Islet of Langerhans (tissue), 1 donor: Measurements from ENCODE around the gene DACT1.

Experiments used
- FAIRE-seq: peaks from one replicate; lab custom pipeline; 2011; peaks lifted over from hg19 to GRCh38; lab: Jason Lieb, UNC

DACT1 gene

GRCh38 chr14:58637040-58637390 is 747 bp upstream of the DACT1 start:
- FAIRE-seq: no peak

GRCh38 chr14:58638231-58639197 is 752 bp downstream of the DACT1 start:
- FAIRE-seq: no peak

GRCh38 chr14:58639198-58639565 is 1.4 kb downstream of the DACT1 start:
- FAIRE-seq: no peak

GRCh38 chr14:58639842-58640484 is 2.2 kb downstream of the DACT1 start:
- FAIRE-seq: peak; percentile 92

GRCh38 chr14:58640959-58641358 is 3.2 kb downstream of the DACT1 start:
- no peak for FAIRE-seq

GRCh38 chr14:58641509-58641908 is 3.7 kb downstream of the DACT1 start:
- no peak for FAIRE-seq

- FAIRE-seq: no peak
Observed at GRCh38 chr14:58643366-58643765, 5.6 kb downstream of the DACT1 start.

GRCh38 chr14:58645641-58646040 is 7.9 kb downstream of the DACT1 start:
- FAIRE-seq: no peak

GRCh38 chr14:58646479-58646878 is 8.7 kb downstream of the DACT1 start:
- FAIRE-seq: no peak

- no peak for FAIRE-seq
Observed at GRCh38 chr14:58647777-58648176, 10.0 kb downstream of the DACT1 start.

GRCh38 chr14:58650857-58651256 is 13.1 kb downstream of the DACT1 start:
- no peak for FAIRE-seq

- FAIRE-seq: no peak
Observed at GRCh38 chr14:58656671-58657411, 19.1 kb downstream of the DACT1 start.

GRCh38 chr14:58659061-58659460 is 21.3 kb downstream of the DACT1 start:
- no peak for FAIRE-seq

- no peak for FAIRE-seq
Observed at GRCh38 chr14:58659846-58660245, 22.1 kb downstream of the DACT1 start.

- FAIRE-seq: no peak
Observed at GRCh38 chr14:58660407-58660806, 22.6 kb downstream of the DACT1 start.

- FAIRE-seq: no peak
Observed at GRCh38 chr14:58662018-58662417, 24.3 kb downstream of the DACT1 start.

GRCh38 chr14:58662759-58663158 is 25.0 kb downstream of the DACT1 start:
- FAIRE-seq: no peak

GRCh38 chr14:58663494-58664111 is 25.8 kb downstream of the DACT1 start:
- peak; percentile 36 for FAIRE-seq

GRCh38 chr14:58665773-58666500 is 28.2 kb downstream of the DACT1 start:
- FAIRE-seq: no peak

- FAIRE-seq: no peak
Observed at GRCh38 chr14:58666737-58667136, 29.0 kb downstream of the DACT1 start.

GRCh38 chr14:58667900-58668299 is 30.1 kb downstream of the DACT1 start:
- no peak for FAIRE-seq
